22Rv1 (cell line): ENCODE data around the gene ESR1.

Experiments used
- CTCF ChIP-seq: fragments of 450-650 bp; IDR thresholded peaks from 2 replicates; pipeline ENCODE4 v1.5.1; 2017; ENCODE audit warnings: mild to moderate bottlenecking
- ZFX ChIP-seq: fragments of 450-650 bp; IDR thresholded peaks from 2 replicates; pipeline ENCODE4 v1.6.1; 2017; ENCODE audit warnings: antibody characterized with exemption, borderline replicate concordance

- TF ChIP-seq CTCF (no peak), ZFX (no peak)
These were observed 10.5 kb upstream of the ESR1 start for GRCh38 chr6:151796842-151797530.
